Stimulated activated CD4-positive, alpha-beta T cell treated with anti-CD3 and anti-CD28 coated beads, Interleukin-2, amount 100 ng/mL, for 24 hours (primary cell): ENCODE data around the gene STOM.
"Not testable (repeated sequence)": the region's sequence is repeated elsewhere in the genome, so short reads cannot be mapped to it uniquely, and the experiment has no call there.

Experiments
- DNase-seq, 2 donors: peaks; one replicate each; pipeline ENCODE4 v3.0.0-alpha.2; 2020

Gene STOM, protein sequence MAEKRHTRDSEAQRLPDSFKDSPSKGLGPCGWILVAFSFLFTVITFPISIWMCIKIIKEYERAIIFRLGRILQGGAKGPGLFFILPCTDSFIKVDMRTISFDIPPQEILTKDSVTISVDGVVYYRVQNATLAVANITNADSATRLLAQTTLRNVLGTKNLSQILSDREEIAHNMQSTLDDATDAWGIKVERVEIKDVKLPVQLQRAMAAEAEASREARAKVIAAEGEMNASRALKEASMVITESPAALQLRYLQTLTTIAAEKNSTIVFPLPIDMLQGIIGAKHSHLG

GRCh38 chr9:121369595-121370265, at the start of gene STOM:
Gene STOM, minus strand, starts transcription at chr9:121370250. Its CDS starts 63 bp downstream, at chr9:121370187.
- DNase-seq, result peak; percentile 60 to 63

- no peak for DNase-seq
Observed at GRCh38 chr9:121411993-121412392, 41.9 kb upstream of the STOM start.

- DNase-seq, result no peak
Observed at GRCh38 chr9:121405899-121406298, 35.8 kb upstream of the STOM start.

DNA sequence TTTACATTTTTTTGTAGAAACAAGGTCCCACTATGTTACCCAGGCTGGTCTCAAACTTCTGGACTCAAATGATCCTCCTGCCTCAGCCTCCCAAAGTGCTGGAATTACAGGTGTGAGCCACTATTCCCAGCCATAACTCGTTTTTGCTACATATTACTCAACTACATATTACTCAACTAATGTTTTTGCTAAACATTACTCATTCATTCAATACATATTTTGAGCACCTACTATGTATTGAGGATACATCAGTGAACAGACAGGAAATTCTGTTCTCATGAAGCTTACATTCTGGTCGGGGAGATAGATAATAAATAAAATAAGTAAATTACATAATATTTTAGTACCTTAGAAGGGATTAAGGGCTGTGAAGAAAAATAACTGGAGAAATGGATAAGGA, 34.9 kb upstream of the STOM start:
- DNase-seq, result no peak

GRCh38 chr9:121399883-121400607, 30.0 kb upstream of the STOM start:
- DNase-seq, result no peak

GRCh38 chr9:121399126-121399882, 29.3 kb upstream of the STOM start:
- DNase-seq, result no peak

- no peak for DNase-seq
Observed at GRCh38 chr9:121398374-121398773, 28.3 kb upstream of the STOM start.

- DNase-seq, result not testable (repeated sequence)
Observed at GRCh38 chr9:121397277-121397676, 27.2 kb upstream of the STOM start.

DNA sequence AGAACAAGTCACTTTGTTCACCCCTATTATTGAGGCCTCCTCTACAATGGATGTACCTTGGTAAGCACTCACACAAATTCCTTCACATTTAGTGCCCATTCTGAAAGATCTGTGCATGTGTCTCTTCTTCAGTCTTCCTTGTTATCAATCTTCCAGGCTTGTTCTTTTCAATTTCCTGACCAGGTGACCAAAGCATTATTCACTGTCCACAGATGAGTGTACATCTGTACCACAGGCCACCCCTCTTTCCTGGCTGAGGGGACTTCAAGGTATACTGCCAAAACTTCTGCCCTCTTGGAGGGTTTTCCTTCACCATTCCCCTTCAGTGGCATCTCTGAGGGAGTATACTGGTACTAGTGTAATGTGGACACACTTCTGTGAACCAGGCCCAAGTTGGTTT, 25.5 kb upstream of the STOM start:
- no peak for DNase-seq

DNA sequence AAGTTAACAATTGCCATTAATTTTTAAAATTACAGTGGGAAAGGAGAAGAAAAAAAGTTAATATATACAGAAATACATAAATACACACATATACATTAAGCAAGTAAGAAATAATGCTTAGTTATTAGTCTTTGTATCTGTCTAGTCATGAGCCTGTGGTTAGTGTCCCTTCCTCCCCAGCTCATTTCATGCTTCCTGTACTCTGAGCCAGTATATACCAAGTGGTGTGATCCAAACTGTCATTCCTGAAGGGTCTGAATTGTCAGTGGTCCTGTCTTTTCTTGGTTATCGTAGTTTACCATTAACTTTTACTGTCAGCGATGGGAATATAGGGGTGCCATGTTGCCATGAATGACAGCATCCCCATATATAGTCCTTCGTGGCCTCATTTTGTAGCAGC, 24.2 kb upstream of the STOM start:
- DNase-seq, result no peak

DNA sequence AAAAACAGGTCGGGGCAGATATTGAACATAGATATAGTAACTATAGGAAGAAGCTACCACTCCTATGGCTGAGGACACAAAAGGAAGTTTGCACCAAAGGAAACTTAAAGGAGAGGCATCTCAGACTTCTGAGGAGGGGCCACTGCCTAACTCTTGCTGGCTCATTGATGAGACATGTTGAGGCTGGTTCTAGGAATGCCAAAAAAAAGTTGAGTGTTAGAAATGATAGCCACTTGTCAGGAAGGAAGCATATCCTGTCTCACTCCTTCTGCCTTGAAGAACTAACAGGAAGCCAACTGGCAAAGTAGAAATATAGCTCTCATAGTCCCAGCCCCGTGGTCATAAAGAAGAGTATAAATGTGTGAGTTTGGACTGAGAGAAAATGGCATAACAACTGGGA, 23.3 kb upstream of the STOM start:
- no peak for DNase-seq

GRCh38 chr9:121390372-121390771, 20.3 kb upstream of the STOM start:
- DNase-seq, result no peak

- no peak for DNase-seq
Observed at GRCh38 chr9:121388140-121388905, 18.3 kb upstream of the STOM start.

- DNase-seq, result no peak
Observed at GRCh38 chr9:121386442-121387175, 16.6 kb upstream of the STOM start.

DNA sequence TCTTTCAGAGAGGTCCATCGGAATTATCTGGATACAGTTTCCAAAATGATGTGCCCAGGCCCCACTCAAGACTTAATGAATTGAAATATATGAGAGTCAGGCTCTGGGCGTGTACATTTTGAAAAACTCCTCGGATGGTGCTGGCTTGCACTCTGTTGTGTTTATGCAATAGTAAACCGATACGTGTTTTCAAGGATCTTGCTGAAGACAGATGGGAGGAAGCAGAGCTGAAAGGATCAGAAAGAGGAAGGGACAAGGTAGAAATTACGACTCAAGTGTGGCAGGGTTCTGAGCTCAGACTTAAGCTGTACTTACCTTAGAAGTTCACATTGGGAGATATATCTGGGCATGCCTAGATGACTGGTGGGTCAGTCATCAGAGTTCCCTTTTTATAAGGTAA, 13.7 kb upstream of the STOM start:
- no peak for DNase-seq

DNA sequence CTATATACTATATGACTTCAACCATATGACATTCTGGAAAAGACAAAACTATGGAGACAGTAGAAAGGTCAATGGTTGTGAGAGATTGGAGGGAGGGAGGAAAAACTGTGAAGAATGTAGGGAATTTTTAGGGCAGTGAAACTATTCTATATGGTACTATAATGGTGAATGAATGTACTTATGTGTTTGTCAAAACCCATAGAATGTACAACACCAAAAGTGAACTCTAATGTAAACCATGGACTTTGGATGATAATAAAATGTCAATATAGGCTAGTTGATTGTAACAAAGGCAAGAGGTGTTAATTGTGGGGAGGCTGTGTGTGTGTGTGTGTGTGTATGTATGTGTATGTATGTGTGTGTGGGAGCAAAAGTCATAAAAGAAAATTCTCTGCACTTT, 10.8 kb upstream of the STOM start:
- no peak for DNase-seq

DNA sequence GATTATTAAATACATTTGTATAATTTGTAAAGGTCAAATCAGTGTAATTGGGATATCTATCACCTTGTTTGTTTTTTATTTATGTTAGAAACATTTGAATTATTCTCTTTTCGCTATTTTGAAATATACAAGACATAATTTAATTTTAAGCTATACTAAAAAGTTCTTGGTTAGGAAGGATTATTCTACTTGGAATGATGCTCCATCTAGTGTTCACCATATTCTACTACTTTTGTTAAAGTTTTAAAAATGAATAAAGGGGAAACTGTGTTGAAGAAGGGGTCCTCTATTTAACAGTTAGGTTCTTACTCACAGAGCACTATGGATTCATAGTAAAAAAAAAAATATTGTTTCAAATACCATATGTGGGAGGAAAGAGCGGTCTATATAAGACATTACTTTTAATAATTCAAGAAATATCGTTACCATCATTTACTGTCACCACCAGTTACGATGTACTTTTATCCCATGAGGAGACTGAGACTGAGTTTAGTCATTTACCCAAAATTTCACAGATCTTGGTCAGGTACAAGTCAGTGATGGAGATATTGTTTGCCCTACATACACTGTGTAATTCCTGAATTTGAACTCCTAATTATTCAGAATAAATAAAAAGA, 6.3 kb upstream of the STOM start:
- no peak for DNase-seq

DNA sequence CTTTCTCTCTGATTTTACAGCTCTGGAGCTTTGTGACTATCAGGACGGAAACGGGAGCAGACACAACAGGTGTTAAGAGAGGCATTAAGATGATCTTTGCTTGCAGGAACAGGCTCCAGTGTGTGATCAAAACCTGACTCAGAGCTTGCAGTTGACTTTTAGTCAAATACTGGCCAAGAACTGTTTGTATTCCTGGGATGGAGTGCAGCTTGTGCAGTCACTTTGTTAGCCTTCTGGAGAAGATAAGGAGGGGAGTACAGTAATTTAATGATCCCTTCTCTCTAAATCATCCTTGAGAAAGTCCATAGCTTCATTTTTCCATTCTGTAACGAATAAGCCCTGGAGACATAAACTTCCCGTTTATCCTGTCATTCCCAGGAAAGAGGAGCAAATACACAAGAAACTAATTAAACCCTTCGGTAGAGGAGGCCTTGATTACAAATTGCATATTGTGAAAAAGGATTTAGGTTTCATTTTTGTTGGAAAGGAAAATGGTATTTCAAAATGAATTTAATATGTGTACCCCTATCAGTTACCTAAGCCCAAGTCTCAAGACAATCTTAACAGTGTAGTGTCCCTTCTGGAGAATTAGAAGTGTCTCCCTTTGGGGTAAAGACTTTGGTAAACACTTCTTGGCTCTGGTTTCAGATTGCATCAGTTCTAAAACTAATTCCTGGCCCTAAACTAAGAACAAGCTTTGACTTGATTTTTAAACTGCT, 3.1 kb upstream of the STOM start:
- no peak for DNase-seq

- DNase-seq, result no peak
Observed at GRCh38 chr9:121372239-121373010, 2.4 kb upstream of the STOM start.
